Right atrium auricular region (tissue), 2 donors: ENCODE results near the gene TRPM3. TPM values are rescaled to one million over a fixed set of nuclear protein-coding genes. Genes with fewer than 3 reads are reported as not detected.

ENCODE experiments used
- DNase-seq: peaks from one replicate; pipeline ENCODE4 v3.0.0-alpha.2; 2019; ENCODE audit warnings: low spot score
- H3K27ac ChIP-seq, 2 donors: fragments of 200-600 bp; sonication (generic); 1 replicate in 1 of 2; 2 replicates in 1 of 2; pipeline ENCODE4 v1.5.1; 2016 to 2019
- H3K27me3 ChIP-seq, 2 donors: fragments of 200-600 bp; sonication (generic); one replicate each; pipeline versions ENCODE4 v1.5.1 to v1.6.0; 2017 to 2019
- H3K36me3 ChIP-seq: fragments of 200-600 bp; sonication (generic); one replicate; pipeline ENCODE4 v1.5.1; 2016
- H3K4me1 ChIP-seq, 2 donors: fragments of 200-600 bp; sonication (generic); one replicate each; pipeline versions ENCODE4 v1.5.1 to v1.6.0; 2017 to 2019
- H3K4me3 ChIP-seq, 2 donors: fragments of 200-600 bp; sonication (generic); 1 replicate in 1 of 2; 2 replicates in 1 of 2; pipeline ENCODE4 v1.5.1; 2017 to 2019; ENCODE audit warnings: mild to moderate bottlenecking in 1 of 2, moderate library complexity in 1 of 2
- H3K9me3 ChIP-seq, 2 donors: fragments of 200-600 bp; sonication (generic); one replicate each; pipeline ENCODE4 v1.5.1; 2019
- CTCF ChIP-seq, 2 donors: fragments of 200-600 bp; sonication (generic); IDR thresholded peaks; one replicate each; pipeline ENCODE4 v1.5.1; 2019; ENCODE audit warnings: antibody characterized with exemption in 2 of 2
- total RNA-seq, 2 donors: library from RNA; depleted of rRNA; stranded (reverse); fragments of >200 nt; gene quantifications; one replicate each; pipeline ENCODE4 v1.1.0, GENCODE V29; 2016

Gene TRPM3
- total RNA-seq, 2 donors from 2014 or later, result 0.59 to 1.5 TPM

- H3K9me3 ChIP-seq, result no peaks in the 10 kb centered on the region
- no peak overlapping the region for H3K27ac ChIP-seq
- peaks cover 0 to 6% of the 10 kb centered on the region in 2 donors for H3K4me1 ChIP-seq
- no peaks in the 10 kb centered on the region for H3K36me3 ChIP-seq
- no peaks in the 10 kb centered on the region for H3K27me3 ChIP-seq
- no peak for DNase-seq
- H3K4me3 ChIP-seq, result no peak overlapping the region
- no peak for TF ChIP-seq CTCF (IDR thresholded peaks at IDR 0.05)
Measured at GRCh38 chr9:70567511-70567910, 553.9 kb downstream of the TRPM3 start.

- Histone ChIP-seq H3K4me1 (peaks cover 0 to 6% of the 10 kb centered on the region in 2 donors), H3K9me3 (no peaks in the 10 kb centered on the region), H3K27me3 (no peaks in the 10 kb centered on the region), H3K27ac (no peak overlapping the region), H3K36me3 (no peaks in the 10 kb centered on the region), H3K4me3 (no peak overlapping the region)
- no peak for DNase-seq
- TF ChIP-seq CTCF (IDR thresholded peaks at IDR 0.05), result no peak
Measured at GRCh38 chr9:70566751-70567150, 554.7 kb downstream of the TRPM3 start.

GRCh38 chr9:70566066-70566465, 555.4 kb downstream of the TRPM3 start:
- no peak for TF ChIP-seq CTCF (IDR thresholded peaks at IDR 0.05)
- DNase-seq, result no peak
- H3K27me3 ChIP-seq, result no peaks in the 10 kb centered on the region
- no peak overlapping the region for H3K4me3 ChIP-seq
- H3K9me3 ChIP-seq, result no peaks in the 10 kb centered on the region
- no peak overlapping the region for H3K27ac ChIP-seq
- H3K4me1 ChIP-seq, result peaks cover 0 to 6% of the 10 kb centered on the region in 2 donors
- no peaks in the 10 kb centered on the region for H3K36me3 ChIP-seq

- H3K4me3 ChIP-seq, result no peak overlapping the region
- no peak for TF ChIP-seq CTCF (IDR thresholded peaks at IDR 0.05)
Measured at GRCh38 chr9:70564468-70565335, 556.7 kb downstream of the TRPM3 start.

GRCh38 chr9:70563431-70564204, 557.8 kb downstream of the TRPM3 start:
- Histone ChIP-seq H3K4me3 (no peak overlapping the region), H3K4me1 (peaks cover 0 to 6% of the 10 kb centered on the region in 2 donors), H3K36me3 (no peaks in the 10 kb centered on the region), H3K9me3 (no peaks in the 10 kb centered on the region), H3K27ac (peak overlapping the region; percentile 17 to 37), H3K27me3 (no peaks in the 10 kb centered on the region)
- no peak for DNase-seq
- no peak for TF ChIP-seq CTCF (IDR thresholded peaks at IDR 0.05)

More at GRCh38 chr9:70564468-70565335, 556.7 kb downstream of the TRPM3 start:
- peak overlapping the region in 1 of 2 donors; percentile 37 for H3K27ac ChIP-seq
- H3K27me3 ChIP-seq, result no peaks in the 10 kb centered on the region
- no peak for DNase-seq
- H3K4me1 ChIP-seq, result peaks cover 0 to 6% of the 10 kb centered on the region in 2 donors
- no peaks in the 10 kb centered on the region for H3K9me3 ChIP-seq
- no peaks in the 10 kb centered on the region for H3K36me3 ChIP-seq
